ENCODE results near the gene POLR1E. TPM values are rescaled to one million over a fixed set of nuclear protein-coding genes. Genes with fewer than 3 reads are reported as not detected.

The POLR1E gene, protein sequence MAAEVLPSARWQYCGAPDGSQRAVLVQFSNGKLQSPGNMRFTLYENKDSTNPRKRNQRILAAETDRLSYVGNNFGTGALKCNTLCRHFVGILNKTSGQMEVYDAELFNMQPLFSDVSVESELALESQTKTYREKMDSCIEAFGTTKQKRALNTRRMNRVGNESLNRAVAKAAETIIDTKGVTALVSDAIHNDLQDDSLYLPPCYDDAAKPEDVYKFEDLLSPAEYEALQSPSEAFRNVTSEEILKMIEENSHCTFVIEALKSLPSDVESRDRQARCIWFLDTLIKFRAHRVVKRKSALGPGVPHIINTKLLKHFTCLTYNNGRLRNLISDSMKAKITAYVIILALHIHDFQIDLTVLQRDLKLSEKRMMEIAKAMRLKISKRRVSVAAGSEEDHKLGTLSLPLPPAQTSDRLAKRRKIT
- polyA plus RNA-seq (2012; ENCODE audit: low read depth, missing spikeins) = 37.9 TPM

DNA sequence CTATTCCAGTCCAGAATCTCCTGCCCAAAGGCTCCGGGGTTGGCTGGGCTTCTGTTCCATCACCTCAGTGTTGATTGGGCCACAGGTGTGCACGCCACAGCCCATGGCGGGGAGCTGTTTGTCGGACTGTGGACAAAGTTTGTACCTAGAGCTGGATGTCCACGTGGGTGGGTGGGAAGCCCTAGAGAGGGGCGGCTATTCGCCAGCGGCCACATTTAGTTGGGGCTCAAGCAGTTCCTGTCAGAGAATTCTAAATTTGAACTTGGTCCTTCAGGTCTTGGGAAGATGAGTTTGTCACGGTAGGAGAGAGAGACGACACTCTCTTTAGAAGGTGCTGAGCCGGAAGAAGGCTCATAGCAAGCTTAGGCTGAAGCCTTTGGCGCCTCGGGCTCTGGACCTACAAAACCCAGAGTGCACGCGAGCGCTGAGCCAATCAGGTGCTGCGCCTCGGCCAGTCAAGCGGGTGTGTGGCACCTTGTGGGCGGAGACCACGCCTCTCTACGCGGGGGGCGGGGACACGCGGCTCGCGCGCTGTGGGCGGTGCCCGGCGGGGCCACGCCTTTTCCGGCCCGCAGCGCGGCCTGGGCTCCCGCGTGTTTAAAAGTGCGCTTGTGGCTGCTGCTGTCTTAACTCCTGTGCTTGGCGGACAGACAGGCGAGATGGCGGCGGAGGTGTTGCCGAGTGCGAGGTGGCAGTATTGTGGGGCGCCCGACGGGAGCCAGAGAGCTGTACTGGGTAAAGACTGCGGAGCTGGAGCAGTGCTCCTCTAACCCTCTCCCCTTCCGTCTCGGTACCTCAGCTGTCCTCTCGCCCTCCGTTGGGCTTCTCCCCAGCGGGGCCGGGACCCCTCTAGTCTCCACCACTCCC lies at the start of gene POLR1E:
Gene POLR1E, plus strand, starts transcription at position 560 of the 867 bp plus-strand sequence. Its CDS starts 100 bp downstream, at position 660.
- DNase-seq (ENCODE audit: insufficient read length, low spot score) (peak; percentile 95), FAIRE-seq (peak; percentile 100)
- TF ChIP-seq POLR2A (IDR thresholded peaks at IDR 0.05; ENCODE audit: low read depth, low read length) (peak; percentile 89), SPI1 (IDR thresholded peaks at IDR 0.05; ENCODE audit: low read depth, low read length) (no peak), POLR2AphosphoS5 (IDR thresholded peaks at IDR 0.05; ENCODE audit: low read depth, low read length) (peak; percentile 84), POU2F2 (IDR thresholded peaks at IDR 0.05; ENCODE audit: low read depth, low read length) (no peak), PAX5 (IDR thresholded peaks at IDR 0.05; ENCODE audit: insufficient read depth, low read length, severe bottlenecking) (no peak), TAF1 (IDR thresholded peaks at IDR 0.05; ENCODE audit: low read depth, low read length) (peak; percentile 79)

DNA sequence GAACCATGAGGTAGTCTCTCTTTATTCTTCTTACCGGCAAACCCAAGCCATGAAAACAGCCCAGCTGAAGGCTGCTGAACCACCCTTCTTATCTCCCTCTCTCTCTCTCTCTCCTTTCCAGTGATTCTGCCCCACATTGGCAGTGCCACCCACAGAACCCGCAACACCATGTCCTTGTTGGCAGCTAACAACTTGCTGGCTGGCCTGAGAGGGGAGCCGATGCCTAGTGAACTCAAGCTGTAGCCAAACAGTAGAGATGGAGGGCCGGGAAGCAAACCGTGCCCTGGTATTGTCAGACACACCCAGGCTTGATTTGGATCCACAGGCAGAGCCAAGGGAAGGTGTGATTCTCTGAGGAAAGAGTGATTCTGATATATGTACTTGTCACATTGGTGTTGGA lies 49.2 kb upstream of the POLR1E start:
- no peak for FAIRE-seq

DNA sequence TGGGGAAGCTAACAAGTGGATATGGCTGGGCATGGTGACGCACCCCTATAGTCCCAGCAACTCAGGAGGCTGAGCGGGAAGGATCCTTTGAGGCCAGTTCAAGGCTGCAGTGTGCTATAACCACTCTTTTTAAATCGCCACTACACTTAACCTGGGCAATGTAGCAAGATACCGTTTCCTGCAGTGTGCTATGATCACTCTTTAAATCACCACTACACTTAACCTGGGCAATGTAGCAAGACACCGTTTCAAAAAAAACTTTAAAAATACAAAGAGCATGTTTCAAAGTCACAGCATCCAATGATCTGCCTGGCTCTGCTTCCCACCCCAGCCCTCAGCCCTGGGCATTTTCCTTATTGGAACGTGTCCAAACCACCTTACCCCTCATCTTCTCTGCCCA lies 48.7 kb upstream of the POLR1E start:
- DNase-seq (ENCODE audit: insufficient read length, low spot score) = no peak
- TF ChIP-seq POU2F2 (IDR thresholded peaks at IDR 0.05; ENCODE audit: low read depth, low read length) (no peak), POLR2AphosphoS5 (IDR thresholded peaks at IDR 0.05; ENCODE audit: low read depth, low read length) (no peak), PAX5 (IDR thresholded peaks at IDR 0.05; ENCODE audit: insufficient read depth, low read length, severe bottlenecking) (no peak), SPI1 (IDR thresholded peaks at IDR 0.05; ENCODE audit: low read depth, low read length) (no peak)
- FAIRE-seq = no peak

More for the DNA sequence above, 49.2 kb upstream of the POLR1E start:
- TF ChIP-seq POLR2A (IDR thresholded peaks at IDR 0.05; ENCODE audit: low read depth, low read length) (no peak), SPI1 (IDR thresholded peaks at IDR 0.05; ENCODE audit: low read depth, low read length) (no peak), PAX5 (IDR thresholded peaks at IDR 0.05; ENCODE audit: insufficient read depth, low read length, severe bottlenecking) (no peak), TAF1 (IDR thresholded peaks at IDR 0.05; ENCODE audit: low read depth, low read length) (no peak), POU2F2 (IDR thresholded peaks at IDR 0.05; ENCODE audit: low read depth, low read length) (no peak), POLR2AphosphoS5 (IDR thresholded peaks at IDR 0.05; ENCODE audit: low read depth, low read length) (no peak)
- DNase-seq (ENCODE audit: insufficient read length, low spot score) = no peak

DNA sequence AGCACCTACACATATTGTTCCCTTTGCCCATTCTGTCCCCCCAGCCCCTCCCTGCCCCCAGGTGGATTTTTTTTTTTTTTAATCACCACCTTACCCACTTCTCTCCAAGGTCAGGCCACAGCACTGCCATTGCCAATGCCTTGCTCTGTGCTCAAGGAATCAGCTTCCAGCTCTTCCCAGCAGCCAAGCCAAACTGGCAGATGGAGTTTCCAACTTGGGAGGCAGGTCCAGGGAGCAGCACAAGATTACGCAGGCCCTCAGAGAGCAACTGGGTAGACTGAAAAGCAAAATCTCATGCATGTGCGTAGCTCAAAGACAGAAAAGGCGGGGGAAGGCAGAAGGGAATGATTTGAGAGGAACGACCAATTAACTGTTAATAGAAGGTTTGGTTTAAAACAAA lies 48.1 kb upstream of the POLR1E start:
- FAIRE-seq (no peak), DNase-seq (ENCODE audit: insufficient read length, low spot score) (no peak)
- no peak for TF ChIP-seq POLR2AphosphoS5 (IDR thresholded peaks at IDR 0.05; ENCODE audit: low read depth, low read length)

DNA sequence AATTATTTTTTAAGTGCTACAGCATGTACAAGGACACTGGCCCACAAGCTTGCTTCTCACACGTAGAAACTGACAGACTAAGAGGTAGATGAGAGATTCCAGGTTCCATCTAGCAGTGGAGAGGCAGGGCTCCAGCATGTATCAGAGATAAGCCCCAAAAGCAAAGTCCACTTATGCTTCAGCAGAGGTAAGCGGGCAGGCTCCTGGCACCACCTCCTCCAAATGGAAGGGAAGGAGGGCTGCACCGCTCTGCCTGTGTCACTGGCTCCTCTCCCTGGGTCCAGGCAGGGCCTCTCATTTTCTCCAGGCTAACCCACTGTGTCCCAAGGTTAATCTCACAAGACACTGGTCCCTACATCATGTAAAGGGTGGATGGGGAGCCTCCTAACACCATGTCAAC lies 47.4 kb upstream of the POLR1E start:
- DNase-seq (ENCODE audit: insufficient read length, low spot score) (no peak), FAIRE-seq (no peak)
- no peak for TF ChIP-seq POLR2A (IDR thresholded peaks at IDR 0.05; ENCODE audit: low read depth, low read length)
- no peak for TF ChIP-seq PAX5 (IDR thresholded peaks at IDR 0.05; ENCODE audit: insufficient read depth, low read length, severe bottlenecking)
- no peak for TF ChIP-seq SPI1 (IDR thresholded peaks at IDR 0.05; ENCODE audit: low read depth, low read length)
- no peak for TF ChIP-seq POU2F2 (IDR thresholded peaks at IDR 0.05; ENCODE audit: low read depth, low read length)
- no peak for TF ChIP-seq POLR2AphosphoS5 (IDR thresholded peaks at IDR 0.05; ENCODE audit: low read depth, low read length)
- TF ChIP-seq TAF1 (IDR thresholded peaks at IDR 0.05; ENCODE audit: low read depth, low read length) = no peak

DNA sequence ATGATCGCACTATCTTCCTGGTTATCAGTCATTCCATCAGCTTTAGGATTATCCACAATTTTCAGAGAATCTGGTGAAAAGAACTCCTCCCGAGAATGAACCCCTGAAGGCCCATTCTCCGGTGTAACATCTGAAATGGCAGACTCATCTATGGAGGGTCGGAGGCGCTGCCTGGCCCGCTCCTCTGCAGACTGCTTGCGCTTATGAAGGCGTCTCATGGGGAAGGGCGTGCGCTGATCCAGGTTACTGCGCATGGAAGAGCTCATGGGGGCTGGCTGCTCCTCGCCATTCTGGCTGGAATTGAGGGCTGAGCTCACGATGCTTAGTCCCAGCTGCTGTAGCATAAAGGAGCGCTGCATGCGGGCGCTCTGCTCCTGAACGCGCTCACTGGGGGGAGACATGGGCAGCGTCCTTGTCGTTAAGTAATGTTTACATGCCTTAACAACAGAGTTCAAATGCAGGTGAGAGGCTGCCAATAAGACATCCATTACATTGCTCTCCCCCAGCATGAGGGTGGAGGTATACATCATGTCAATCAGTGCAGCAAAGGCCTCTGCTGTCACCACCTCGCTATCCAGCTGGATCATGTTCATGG lies 43.9 kb upstream of the POLR1E start:
- DNase-seq (ENCODE audit: insufficient read length, low spot score) = no peak
- FAIRE-seq = no peak
- no peak for TF ChIP-seq POLR2A (IDR thresholded peaks at IDR 0.05; ENCODE audit: low read depth, low read length)
- no peak for TF ChIP-seq SPI1 (IDR thresholded peaks at IDR 0.05; ENCODE audit: low read depth, low read length)
- TF ChIP-seq POU2F2 (IDR thresholded peaks at IDR 0.05; ENCODE audit: low read depth, low read length) = no peak
- no peak for TF ChIP-seq PAX5 (IDR thresholded peaks at IDR 0.05; ENCODE audit: insufficient read depth, low read length, severe bottlenecking)
- no peak for TF ChIP-seq TAF1 (IDR thresholded peaks at IDR 0.05; ENCODE audit: low read depth, low read length)
- TF ChIP-seq POLR2AphosphoS5 (IDR thresholded peaks at IDR 0.05; ENCODE audit: low read depth, low read length) = no peak

DNA sequence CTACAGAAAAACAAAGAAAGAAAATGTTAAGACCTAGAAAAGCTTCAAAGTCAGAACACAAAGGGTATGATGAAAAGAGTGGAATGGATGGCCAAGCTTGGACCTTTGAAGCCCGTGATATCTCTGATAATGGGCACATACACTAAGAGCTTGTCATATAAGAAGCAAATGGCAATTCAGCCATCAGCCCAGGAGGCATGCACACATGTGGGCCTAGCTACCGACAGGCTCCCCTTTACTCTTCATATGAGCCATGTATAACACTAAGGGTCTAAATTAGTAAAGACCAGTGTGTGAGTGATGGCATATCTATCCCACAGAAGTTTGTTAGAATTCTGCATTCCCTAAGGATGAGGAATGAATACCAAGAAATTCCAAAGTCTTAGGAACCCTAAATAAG lies 43.2 kb upstream of the POLR1E start:
- FAIRE-seq (no peak), DNase-seq (ENCODE audit: insufficient read length, low spot score) (no peak)
- no peak for TF ChIP-seq SPI1 (IDR thresholded peaks at IDR 0.05; ENCODE audit: low read depth, low read length)
- no peak for TF ChIP-seq POU2F2 (IDR thresholded peaks at IDR 0.05; ENCODE audit: low read depth, low read length)
- TF ChIP-seq POLR2AphosphoS5 (IDR thresholded peaks at IDR 0.05; ENCODE audit: low read depth, low read length) = no peak
- TF ChIP-seq POLR2A (IDR thresholded peaks at IDR 0.05; ENCODE audit: low read depth, low read length) = no peak
- no peak for TF ChIP-seq TAF1 (IDR thresholded peaks at IDR 0.05; ENCODE audit: low read depth, low read length)
- no peak for TF ChIP-seq PAX5 (IDR thresholded peaks at IDR 0.05; ENCODE audit: insufficient read depth, low read length, severe bottlenecking)

DNA sequence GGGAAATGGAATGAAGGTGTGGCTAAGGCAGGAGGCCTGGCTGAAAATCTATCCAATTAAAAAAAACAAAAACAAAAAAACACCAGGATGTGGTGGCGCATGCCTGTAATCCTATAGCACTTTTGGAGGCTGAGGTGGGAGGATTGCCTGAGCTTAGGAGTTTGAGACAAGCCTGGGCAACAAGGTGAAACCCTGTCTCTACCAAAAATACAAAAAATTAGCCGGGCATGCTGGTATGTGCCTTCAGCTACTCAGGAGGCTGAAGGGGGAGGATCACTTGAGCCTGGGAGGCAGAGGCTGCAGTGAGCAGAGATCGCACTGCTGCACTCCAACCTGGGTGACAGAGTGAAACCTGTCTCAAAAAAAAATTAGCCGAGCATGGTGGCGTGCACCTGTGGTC lies 42.2 kb upstream of the POLR1E start:
- TF ChIP-seq TAF1 (IDR thresholded peaks at IDR 0.05; ENCODE audit: low read depth, low read length) (no peak), POLR2AphosphoS5 (IDR thresholded peaks at IDR 0.05; ENCODE audit: low read depth, low read length) (no peak), POLR2A (IDR thresholded peaks at IDR 0.05; ENCODE audit: low read depth, low read length) (no peak), POU2F2 (IDR thresholded peaks at IDR 0.05; ENCODE audit: low read depth, low read length) (no peak), SPI1 (IDR thresholded peaks at IDR 0.05; ENCODE audit: low read depth, low read length) (no peak), PAX5 (IDR thresholded peaks at IDR 0.05; ENCODE audit: insufficient read depth, low read length, severe bottlenecking) (no peak)
- no peak for DNase-seq (ENCODE audit: insufficient read length, low spot score)

DNA sequence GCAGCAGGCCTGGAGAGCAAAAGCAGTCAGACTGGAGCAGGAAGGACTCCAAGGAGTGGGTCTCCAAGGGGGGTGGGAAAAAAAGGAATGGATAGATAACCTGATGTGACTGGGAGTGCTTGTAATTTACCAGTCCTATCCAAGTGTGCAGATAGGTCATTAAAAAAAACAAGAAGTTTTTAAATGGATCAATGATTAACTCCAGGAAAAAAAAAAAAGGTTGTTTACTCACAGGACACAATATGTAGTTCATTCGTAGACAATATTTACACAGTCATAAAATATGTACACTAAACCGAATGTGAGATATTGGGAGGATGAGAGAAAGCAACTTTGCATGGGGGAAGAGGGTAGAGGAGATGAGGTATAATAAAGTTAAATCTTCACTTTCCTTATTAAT lies 40.9 kb upstream of the POLR1E start:
- no peak for TF ChIP-seq POU2F2 (IDR thresholded peaks at IDR 0.05; ENCODE audit: low read depth, low read length)
- TF ChIP-seq PAX5 (IDR thresholded peaks at IDR 0.05; ENCODE audit: insufficient read depth, low read length, severe bottlenecking) = no peak
- TF ChIP-seq SPI1 (IDR thresholded peaks at IDR 0.05; ENCODE audit: low read depth, low read length) = no peak
- no peak for TF ChIP-seq POLR2A (IDR thresholded peaks at IDR 0.05; ENCODE audit: low read depth, low read length)
- no peak for TF ChIP-seq POLR2AphosphoS5 (IDR thresholded peaks at IDR 0.05; ENCODE audit: low read depth, low read length)
- TF ChIP-seq TAF1 (IDR thresholded peaks at IDR 0.05; ENCODE audit: low read depth, low read length) = no peak
- FAIRE-seq = no peak
- DNase-seq (ENCODE audit: insufficient read length, low spot score) = no peak

More for the DNA sequence above, 42.2 kb upstream of the POLR1E start:
- no peak for FAIRE-seq

Measured in GM12891 (cell line).